H1 (cell line): Measurements from ENCODE around the gene PCID2.

ENCODE experiments used
- CREB1 ChIP-seq: IDR thresholded peaks from 2 replicates; pipeline ENCODE4 v1.6.1; 2012; ENCODE audit warnings: inconsistent platforms
- CTCF ChIP-seq, 3 experiments: IDR thresholded peaks; 1 replicate in 2 of 3; 2 replicates in 1 of 3; pipeline versions ENCODE4 v1.5.1 to v1.6.1; 2011; ENCODE audit warnings: low read length in 3 of 3, mild to moderate bottlenecking in 3 of 3, inconsistent platforms in 2 of 3, low read depth in 1 of 3, moderate library complexity in 1 of 3; ENCODE audit not compliant: insufficient read depth in 1 of 3; ENCODE audit errors: control extremely low read depth in 1 of 3
- EZH2 ChIP-seq: fragments of 200-600 bp; sonication (generic); IDR thresholded peaks from 2 replicates; pipeline ENCODE4 v1.7.1; 2012; ENCODE audit warnings: low read depth, mild to moderate bottlenecking, moderate library complexity, low read length, inconsistent platforms; ENCODE audit not compliant: severe bottlenecking
- PHF8 ChIP-seq: fragments of 200-600 bp; sonication (generic); conservative IDR thresholded peaks from 2 replicates; pipeline ENCODE4 v1.7.1; 2012; ENCODE audit warnings: low read depth, mild to moderate bottlenecking, inconsistent platforms, low read length, moderate library complexity
- POLR2A ChIP-seq, 2 experiments: IDR thresholded peaks; 1 replicate in 1 of 2; 2 replicates in 1 of 2; pipeline ENCODE4 v1.6.1; 2011; ENCODE audit warnings: low read depth in 2 of 2, low read length in 2 of 2, mild to moderate bottlenecking in 2 of 2; ENCODE audit errors: control extremely low read depth in 1 of 2
- YY1 ChIP-seq: IDR thresholded peaks from 2 replicates; pipeline ENCODE4 v1.6.1; 2011; ENCODE audit warnings: low read depth, mild to moderate bottlenecking, low read length

DNA sequence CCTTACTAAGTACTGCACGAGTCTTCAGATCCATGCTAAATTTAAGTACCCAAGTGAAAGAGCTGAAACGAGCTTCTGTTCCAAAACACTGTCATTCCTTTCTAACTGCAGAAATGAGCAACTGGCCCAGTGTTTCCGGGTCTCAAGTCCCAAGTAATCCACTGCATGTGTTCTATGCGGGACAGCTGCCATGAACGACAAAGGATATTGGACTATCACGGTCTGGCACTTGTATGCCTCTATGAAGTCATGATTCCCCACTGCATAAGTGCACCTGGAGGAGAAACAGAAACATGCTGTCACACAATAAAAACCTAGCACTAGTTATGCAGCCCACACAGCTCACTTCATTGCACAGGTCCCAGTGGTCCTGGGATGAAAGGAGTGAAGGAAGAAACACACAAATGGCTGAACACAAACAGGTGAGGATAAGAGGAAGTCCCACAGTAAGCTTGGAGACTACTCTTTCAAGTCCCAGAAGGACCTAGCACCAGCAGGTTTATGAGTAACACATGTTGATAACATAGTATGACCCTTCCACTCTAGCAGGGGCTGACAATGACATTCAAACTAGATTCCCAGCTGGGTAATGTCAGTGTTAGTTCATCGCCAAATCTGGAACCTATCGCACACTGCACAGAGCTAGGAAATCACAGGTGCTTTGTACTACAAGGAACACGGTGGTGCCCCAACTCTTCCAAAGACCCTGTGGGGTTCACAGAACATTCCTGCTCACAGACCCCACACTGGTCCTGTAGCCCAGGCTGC lies 11.3 kb downstream of the PCID2 start:
- no peak for TF ChIP-seq YY1
- no peak for TF ChIP-seq PHF8
- no peak for TF ChIP-seq CREB1
- no peak for TF ChIP-seq CTCF (IDR thresholded peaks at IDR 0.05; ENCODE audit: control extremely low read depth in 1 of 3, insufficient read depth in 1 of 3, low read depth in 1 of 3, low read length in 3 of 3)
- no peak for TF ChIP-seq POLR2A (IDR thresholded peaks at IDR 0.05; ENCODE audit: control extremely low read depth in 1 of 2, low read depth in 2 of 2, low read length in 2 of 2)
- TF ChIP-seq EZH2: no peak
